ENCODE measurements around the gene COL6A3.

COL6A3 gene

DNA sequence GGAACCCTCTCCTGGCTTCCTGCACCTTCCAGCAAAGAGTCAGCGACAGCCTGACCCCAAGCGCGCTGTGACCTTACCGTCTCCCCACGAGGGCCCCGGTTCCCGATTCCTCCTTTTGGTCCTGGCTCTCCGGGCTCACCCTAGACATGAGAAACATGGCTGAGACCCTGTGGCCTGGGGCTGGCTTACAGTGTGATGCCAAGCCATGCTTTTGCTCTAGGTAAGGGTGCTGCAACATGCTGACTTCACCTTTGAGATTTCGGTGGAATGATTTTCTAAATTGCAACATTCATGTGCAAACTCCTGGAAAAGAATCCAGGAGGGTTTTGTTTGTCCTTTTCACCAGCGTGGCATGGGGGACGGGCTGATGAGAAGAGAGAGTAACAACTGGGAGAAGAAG lies 63.9 kb downstream of the COL6A3 start:
- no peak for DNase-seq (ENCODE audit: low read depth in 3 of 3)

DNA sequence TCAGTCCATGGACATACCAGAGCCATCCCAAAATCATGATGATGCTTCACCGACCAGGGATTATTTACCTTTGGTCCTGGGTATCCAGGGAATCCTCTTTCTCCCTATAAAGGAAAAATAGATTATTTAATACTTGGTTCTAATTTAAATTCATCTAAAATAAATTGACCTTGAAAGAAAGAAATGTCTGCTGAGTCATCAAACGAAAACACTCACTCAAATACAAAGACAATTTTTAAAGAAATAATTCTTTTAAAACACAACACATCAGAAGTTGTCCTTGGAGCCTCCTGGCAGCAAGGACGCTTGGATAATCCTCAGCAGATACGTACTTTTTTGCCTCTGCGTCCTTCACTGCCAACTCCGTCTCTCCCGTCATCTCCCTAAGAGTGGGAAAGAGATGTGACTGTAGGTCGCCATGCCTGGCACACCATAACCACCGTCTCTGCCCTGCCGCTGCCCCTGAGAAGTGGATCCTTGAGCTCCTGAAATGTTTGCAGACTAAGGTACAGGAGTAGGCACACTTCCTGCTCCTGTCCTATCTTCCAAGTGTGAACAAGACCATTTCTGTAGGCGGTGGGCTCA lies 65.6 kb downstream of the COL6A3 start:
- DNase-seq (ENCODE audit: low read depth in 3 of 3): no peak

DNA sequence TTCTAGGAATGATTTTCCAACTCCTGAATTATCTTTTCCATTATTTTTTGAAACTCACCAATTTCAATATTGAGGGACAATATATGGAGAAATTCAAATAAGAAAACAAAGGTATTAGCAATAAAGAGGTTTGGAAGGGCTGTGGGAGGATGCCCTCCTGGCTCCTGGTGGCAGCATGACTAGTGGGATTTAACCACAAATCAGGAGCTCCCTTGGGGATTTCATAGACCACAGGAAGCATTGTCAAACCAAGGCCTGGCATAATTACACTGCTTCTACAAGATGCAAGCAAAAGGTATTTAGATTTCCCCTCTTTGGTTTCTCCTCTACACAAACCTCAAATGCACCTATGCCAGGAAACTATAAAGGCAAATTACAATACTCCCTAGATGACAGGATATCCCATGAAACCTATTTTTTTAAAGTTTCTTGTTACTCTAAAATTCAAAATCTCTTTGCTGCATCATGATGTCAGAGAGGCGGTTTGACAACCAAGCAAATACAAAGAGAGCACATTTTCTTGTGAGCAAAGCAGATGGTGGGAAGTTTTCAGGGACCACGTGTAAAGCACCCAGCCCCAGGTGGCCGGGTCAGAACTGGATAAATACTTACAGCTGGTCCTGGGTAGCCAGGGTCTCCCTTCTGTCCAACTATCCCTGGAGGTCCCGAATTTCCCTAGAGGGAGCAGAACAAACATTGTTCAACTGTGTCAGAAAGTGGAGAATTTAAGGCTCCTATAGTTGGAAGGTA lies 67.9 kb downstream of the COL6A3 start:
- DNase-seq (ENCODE audit: low read depth in 3 of 3): no peak

DNA sequence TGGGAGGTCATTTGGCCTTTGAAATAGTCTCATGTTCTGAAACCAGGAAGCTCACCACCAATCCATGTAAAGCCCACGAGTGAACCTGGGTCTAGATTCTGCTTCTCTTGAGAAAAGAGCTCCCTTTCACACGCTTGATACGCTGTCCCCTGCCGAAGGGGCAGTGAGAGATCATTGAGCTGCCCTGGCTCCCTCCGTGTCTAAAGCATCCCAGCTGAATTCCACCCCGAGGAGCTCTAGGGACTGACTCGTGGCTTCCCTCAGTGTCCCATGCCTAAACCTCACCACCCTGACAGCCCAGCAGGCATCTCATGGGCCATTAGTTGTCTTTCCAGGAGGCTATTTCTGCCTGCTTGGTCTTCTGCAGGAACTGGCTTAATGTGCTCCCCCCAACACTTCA lies 68.6 kb downstream of the COL6A3 start:
- no peak for DNase-seq (ENCODE audit: low read depth in 3 of 3)

DNA sequence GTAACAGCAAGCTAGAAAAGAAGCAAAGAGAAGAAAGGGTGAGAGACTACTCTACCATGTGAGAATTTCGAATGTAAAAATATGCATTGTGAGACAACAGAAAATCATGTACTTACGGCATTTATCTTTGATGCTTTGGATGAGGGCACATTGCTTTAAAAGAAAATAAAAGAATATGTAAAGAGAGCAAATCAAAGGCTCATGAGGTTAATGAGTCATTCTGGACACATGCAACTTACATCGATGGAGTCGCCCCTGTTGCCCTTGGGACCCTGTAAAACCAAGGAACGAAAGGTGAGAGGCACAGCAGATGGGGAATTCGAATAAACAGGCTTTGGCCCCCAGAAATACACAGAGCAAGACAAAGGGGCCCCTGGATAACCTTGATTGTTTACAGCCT lies 69.0 kb downstream of the COL6A3 start:
- no peak for DNase-seq (ENCODE audit: low read depth in 3 of 3)

DNA sequence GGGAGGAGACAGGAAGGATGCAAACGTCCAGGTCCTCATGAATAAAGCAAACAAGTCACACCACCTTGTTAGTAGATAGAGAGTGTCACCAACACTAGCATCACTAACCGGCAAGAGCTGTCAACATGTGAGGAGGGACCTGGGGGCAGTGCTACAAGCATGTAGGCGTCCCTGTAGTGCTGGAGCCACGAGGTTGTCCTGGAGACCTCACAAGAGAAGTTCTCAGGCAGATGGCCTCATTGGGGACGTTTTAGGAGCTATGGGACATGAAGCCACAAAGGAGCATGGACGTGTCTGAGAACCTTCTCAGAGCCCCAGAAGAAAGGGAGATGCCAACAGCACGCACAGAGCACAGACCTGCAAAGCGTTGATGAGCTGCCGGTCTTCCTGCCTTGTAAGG lies 70.0 kb downstream of the COL6A3 start:
- DNase-seq (ENCODE audit: low read depth in 3 of 3): no peak

DNA sequence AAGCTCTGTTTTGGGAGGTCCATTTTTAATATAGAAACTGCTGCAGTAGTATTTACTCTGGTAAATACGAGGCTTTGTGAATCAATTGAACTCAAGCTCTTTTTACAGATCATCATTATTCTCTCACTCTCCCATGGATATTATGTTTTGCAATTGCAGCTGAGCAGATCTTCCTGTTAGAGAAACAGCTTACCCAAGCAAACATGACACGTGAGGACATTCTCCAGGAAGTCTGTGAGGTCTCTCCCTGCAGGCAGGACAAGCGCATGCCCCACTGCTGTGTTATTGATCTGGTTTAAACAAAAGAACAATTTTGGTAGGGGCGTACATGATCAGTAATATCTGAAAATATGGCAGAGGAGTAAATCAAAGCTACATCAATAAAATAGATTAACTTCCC lies 72.1 kb downstream of the COL6A3 start:
- no peak for DNase-seq (ENCODE audit: low read depth in 3 of 3)

DNA sequence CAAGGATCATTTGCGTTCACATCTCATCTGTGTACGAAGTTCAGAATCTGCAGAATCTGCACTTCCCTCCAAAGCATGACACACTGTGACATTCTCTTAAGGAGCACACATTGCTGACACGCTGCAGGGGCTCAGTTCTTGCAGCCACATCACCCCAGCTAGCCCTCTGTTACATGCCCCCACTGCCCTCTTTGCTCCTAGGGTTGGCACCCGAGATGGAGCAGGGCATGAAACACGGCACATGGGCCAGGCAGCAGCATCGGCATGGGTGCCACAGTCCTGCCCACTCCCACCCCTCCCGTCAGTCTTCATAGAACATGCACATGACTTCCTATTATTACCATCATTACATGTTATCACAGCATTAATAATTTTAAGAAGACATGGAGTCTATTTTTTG lies 76.4 kb downstream of the COL6A3 start:
- no peak for DNase-seq (ENCODE audit: low read depth in 3 of 3)

DNA sequence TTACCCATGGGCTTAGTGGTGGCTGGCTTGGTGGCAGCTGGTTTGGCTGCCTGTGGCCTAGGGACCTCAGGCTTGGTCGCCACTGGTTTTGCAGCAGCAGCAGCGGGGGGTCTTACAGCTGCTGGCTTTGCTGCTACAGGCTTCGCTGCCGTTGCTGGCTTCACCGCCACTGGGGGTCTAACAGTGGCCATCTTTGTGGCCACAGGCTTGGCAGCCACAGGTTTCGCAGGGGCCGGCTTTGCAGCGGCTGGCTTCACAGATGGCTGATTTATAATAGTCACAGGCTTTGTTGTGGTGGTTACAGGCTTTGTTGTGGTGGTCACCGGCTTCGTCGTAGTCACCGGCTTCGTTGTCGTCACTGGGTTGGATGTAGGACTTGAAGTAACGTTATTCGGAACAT lies 77.8 kb downstream of the COL6A3 start:
- DNase-seq (ENCODE audit: low read depth in 3 of 3): no peak

DNA sequence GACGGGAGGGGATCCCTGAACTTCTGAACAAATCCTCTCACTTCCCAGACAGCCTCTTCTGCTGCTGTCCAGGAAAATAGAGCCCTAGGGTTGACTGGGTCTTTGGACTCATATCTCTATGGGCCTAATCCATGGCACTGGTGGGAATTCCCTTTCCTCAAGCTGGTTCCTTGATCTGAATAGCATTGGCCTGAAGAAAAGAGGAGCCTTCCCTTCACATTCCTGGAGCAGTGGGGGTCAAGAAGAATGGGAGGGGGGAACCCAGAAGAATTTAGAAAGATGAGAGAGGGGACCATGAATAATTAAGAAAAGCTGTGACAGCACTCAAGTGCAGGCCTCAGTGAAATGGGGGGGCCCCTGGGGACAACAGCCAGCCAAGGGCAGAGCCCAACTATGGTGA lies 80.2 kb downstream of the COL6A3 start:
- DNase-seq (ENCODE audit: low read depth in 3 of 3): no peak

DNA sequence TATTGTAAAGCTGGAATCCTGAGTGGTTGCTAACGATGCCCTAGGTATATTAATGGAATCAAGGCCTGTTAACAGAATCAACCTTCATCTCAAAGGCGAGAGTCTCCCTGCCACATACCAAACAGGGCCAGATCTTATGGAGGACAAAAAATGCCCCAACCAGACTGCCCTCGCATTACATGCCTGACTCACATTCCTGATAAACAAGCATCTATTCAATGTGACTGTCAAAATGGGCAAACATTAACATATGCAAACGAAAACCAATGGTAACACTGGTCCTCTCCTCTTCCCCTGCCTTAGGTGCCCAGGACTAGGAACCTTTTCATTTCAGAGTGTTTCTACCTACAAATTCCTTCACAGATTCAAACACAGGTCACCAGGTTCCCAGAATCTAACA lies 83.4 kb downstream of the COL6A3 start:
- DNase-seq (ENCODE audit: low read depth in 3 of 3): no peak

DNA sequence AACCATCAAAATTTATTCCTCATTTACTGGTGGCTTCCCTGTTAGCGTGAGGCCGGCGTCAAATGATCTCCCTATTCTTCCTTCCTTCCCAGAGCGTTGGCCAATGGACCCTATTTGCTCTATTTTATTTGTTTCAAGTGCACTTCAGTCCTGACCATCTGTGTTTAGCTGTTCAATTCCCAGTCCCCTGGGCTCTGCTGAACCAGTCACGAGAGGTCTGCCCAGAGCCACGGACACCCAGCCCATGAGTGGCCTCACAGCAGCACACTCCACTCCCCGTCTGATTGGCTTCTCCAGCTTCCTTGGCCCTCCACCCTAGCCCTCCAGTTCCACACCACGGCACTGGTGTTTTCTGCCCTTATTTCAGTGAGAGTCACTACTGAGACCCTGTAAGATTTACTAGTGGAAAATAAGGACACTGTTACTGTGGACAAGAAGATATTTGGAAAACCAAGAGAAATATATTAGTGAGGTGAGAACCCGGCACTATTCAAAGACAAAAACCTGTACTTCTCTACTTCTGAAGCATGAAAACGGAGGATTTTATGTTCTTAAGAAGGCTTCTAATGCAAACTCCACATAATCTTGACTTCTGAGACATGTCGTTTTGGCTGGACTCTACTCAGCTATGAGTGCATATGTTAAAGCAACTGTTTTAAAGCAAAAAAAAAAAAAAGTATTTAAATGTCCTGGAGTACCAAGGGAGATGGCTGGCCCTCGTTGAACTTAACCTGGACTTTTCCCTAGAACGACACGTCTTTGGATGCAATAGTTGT lies 86.6 kb downstream of the COL6A3 start:
- DNase-seq (ENCODE audit: low read depth in 3 of 3): no peak

DNA sequence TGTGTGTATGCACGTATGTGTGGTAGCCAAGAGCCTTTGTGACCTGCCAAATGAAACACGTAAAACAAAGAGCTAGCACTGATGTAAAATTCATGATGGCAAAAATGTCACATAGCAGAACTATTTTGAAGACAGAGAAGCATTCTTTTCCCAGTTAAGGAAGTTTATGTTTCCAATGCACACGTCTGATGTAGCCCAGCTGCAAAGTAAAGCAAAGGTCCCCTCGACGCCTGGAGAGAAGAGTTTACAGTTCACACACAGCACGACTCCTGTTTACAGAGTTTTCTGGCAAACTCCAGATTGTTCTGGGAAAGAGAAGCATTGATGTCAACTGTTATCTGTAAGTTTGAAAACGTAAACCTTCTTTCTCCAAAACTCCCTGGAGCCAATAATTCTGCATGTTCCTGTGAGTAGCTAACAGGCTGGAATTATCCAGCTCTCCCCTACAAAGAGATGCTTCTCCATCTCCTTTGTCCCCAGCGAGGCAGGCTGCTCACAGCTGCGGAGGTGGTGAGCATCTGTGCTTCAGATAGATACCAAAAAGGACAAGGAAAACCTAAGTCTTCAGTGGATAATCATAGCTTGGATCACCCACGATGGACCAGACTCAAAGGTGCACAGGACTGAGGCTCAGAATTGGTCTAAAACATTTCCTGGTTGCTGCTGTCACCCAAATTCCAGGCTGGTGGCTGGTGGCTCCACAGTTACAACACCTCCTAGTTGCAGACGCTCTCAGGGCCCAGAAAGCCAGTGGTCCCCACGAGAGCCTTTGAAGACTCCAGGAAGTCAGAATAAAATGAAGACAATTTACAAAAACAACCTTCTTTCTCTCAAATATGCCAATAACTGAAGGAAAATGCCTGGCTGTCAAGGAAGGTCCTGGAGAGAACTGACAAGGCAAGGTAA lies 87.4 kb downstream of the COL6A3 start:
- DNase-seq (ENCODE audit: low read depth in 3 of 3): no peak

DNA sequence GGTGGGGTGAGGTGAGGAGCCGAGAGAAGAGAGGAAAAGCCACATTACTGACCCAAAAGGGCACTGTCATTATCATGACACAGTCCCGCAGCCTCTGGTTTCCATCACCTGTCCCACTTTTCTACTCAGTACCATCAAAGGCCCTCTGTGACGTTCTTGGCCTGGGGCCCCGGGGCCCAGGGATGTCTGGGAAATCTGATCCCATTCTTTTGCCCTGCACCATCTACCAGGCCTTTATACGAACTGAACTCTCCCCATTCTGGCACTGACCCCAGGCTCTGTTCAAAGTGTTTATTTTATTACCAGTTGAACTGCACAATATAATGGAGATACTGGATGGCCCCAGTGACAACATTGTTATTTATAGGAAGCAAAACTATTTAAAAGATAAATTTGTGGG lies 89.1 kb downstream of the COL6A3 start:
- DNase-seq (ENCODE audit: low read depth in 3 of 3): no peak

DNA sequence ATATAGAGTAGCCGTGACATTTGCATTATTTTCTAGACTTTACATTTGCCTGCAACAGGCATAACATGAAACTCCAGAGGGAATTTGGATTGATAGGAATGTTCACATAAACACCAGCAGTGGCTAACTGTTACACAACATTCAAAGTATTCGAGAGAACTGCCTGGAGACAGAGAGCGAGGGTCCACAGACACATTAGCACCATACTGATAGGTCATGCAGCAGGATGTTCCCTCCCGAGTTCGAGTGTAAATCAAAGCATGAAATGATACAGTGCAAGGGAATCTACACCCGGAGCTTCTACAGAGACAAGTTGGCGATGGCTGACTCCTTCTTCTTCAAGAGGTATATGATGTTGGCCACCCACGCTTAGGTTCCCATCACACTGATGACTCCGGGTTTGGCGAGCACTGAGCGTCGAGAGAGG lies 89.5 kb downstream of the COL6A3 start:
- DNase-seq (ENCODE audit: low read depth in 3 of 3): no peak

DNA sequence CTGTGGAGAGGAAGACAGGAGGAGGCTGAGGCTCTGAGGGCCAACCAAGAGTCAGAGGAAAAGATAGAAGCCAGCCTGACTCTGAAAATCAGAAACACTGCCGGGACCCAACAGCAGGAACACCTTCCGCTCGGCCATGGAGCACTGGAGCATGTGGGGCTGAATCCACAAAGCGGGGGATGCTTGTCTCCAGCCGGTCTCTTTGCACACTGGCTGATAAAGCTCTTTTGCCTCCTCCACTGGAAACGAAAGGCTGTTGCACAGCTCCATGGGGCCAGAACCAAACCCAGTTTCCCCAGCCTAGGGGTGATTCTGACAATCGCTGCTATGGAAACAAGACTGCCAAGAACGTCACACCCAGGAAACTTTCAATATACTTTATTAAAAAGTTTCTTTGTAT lies 90.3 kb downstream of the COL6A3 start:
- no peak for DNase-seq (ENCODE audit: low read depth in 3 of 3)

DNA sequence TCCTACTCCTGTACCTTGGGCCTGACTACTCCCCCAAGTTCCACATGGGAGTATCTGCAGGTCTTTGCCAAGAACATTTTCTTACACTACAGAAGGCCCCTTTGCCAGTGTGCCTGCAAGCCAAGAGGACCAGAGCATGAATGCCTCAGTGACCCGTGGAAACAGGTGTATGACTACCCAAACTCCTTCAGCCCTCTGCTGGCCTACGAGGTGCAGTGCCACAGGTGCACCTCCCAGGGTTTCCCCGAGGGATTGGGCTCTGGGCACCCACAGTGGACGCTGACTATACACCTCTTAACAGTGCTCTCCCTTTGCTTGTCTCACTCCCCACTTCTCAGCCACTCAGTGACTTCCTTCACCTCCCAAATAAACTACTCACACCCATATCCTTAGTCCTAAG lies 91.4 kb downstream of the COL6A3 start:
- peak in 1 of 3 donors; percentile 4 for DNase-seq (ENCODE audit: low read depth in 3 of 3)

DNA sequence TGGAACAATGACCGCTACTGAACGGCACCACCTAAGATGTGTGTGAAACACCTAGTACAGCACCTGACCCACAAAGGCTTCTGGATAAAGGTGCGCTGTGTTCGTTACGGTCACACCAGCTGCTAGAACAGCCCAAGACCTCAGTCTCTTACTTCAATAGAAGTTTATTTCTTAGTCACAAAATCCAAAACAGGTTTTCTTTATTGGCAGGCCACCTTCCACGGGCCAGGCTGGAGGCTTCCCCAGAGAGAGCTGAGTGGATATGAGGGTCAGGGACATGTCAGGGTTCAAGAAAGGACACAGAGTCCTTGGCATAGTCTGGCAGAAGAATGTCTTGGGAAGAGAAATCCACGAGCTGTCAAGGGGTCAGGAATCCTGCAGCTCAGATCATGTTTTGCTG lies 92.2 kb downstream of the COL6A3 start:
- no peak for DNase-seq (ENCODE audit: low read depth in 3 of 3)

DNA sequence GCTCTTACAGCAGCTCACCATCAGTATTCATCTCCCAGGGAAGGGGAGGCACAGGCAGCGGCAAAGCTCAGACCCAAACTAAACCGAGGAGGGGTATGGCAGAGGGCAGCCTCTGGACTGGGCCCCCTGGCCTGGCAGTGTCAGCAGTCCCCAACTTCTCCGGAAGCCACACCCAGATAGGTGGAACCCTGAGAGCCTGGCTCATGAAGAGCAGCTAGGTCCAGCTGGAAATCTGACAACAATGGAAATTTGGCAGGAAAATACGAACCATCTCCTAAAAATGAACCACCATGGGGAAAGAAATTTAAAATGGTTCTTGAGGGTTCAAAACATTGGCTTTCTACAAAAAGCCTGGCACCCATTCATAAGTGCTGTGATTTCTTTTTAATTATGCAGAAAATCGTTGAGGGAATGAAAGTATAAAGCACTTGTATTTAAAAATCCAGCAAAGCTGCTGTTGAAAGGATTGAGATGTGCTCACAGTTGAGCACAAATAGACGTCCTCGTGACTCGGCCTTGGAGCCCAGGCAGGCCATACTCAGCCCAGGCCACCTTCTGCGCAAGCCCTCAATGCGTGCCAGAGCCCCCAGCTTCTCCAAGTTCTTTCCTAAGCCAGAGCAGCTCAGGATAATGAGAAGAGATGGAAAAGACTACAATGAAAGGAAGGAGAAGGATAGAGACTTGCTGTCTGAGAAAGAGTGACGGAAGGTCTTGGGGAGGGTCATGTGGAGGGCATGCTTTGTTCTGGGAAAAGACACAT lies 93.0 kb downstream of the COL6A3 start:
- no peak for DNase-seq (ENCODE audit: low read depth in 3 of 3)

DNA sequence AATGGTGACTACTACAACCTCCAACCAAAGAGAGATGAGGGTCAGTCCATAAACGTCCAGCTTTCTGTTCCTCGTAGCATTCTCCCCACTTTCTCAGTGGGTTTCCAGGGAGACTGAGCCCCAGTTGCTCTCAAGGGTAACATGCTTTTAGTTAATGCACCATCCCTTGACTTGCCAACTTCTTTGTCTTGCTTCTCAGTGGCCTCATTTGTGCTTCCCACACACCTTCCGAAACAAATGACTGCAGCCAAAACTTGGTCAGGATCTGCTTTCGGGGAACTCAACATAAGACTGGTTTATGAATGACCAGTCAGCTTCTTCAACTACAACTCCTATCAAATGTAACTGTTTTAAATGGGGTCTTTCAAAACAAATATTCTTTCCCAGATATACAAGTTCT lies 94.1 kb downstream of the COL6A3 start:
- no peak for DNase-seq (ENCODE audit: low read depth in 3 of 3)

DNA sequence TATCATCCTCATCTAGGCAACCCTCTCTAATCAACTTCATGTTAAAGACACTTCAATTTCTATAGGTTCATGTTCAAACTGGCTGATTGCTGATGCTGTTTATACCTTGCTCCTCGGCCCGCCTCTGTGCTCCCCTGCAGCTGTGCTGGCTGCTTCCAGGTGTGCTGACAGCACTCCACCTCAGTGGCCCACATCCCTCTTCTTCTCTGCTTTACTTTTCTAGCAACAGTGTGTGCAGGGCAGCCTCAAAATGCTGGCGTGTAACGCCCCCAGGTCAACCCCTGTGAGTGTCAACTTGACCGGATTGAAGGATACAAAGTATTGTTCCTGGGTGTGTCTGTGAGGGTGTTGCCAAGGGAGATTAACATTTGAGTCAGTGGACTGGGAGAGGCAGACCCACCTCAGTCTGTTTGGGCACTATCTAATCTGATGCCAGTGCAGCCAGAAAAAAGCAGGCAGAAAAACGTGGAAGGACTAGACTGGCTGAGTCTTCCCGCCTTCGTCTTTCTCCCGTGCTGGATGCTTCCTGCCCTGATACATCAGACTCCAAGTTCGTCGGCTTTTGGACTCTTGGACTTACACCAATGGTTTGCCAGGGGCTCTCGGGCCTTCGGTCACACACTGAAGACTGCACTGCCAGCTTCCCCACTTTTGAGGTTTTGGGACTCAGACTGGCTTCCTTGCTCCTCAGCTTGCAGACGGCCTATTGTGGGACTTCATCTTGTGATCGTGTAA lies 94.7 kb downstream of the COL6A3 start:
- no peak for DNase-seq (ENCODE audit: low read depth in 3 of 3)
